HepG2 (cell line): ENCODE results near the gene MAB21L4. TPM values are rescaled to one million over a fixed set of nuclear protein-coding genes. Genes with fewer than 3 reads are reported as not detected.
A peak's percentile ranks its signal among the peaks of the same experiment; 100 is the strongest.

Experiments used
- CHD4 ChIP-seq: fragments of 200-600 bp; sonication (generic); IDR thresholded peaks from 2 replicates; pipeline ENCODE4 v1.7.0; 2017; ENCODE audit warnings: mild to moderate bottlenecking, low read length, borderline replicate concordance
- ERF ChIP-seq: IDR thresholded peaks from 2 replicates; pipeline ENCODE4 v1.6.1; 2018; ENCODE audit warnings: missing biosample characterization, missing genetic modification reagents
- HES4 ChIP-seq: sonication (generic); formaldehyde crosslinking; IDR thresholded peaks from 2 replicates; pipeline ENCODE4 v1.9.0; 2021; ENCODE audit warnings: mild to moderate bottlenecking, missing genetic modification reagents, borderline replicate concordance
- HNRNPK ChIP-seq: fragments of 200-400 bp; formaldehyde crosslinking; IDR thresholded peaks from 2 replicates; pipeline ENCODE4 v1.6.1; 2018; ENCODE audit warnings: low read length, low read depth, moderate library complexity, mild to moderate bottlenecking; ENCODE audit not compliant: poor library complexity, severe bottlenecking
- HNRNPL ChIP-seq: fragments of 200-400 bp; formaldehyde crosslinking; IDR thresholded peaks from 2 replicates; pipeline ENCODE4 v1.6.1; 2017; ENCODE audit warnings: mild to moderate bottlenecking, low read depth, low read length
- ISL2 ChIP-seq: sonication (generic); formaldehyde crosslinking; IDR thresholded peaks from 2 replicates; pipeline ENCODE4 v1.5.0; 2020; ENCODE audit warnings: missing genetic modification reagents
- MED13 ChIP-seq: sonication (generic); formaldehyde crosslinking; IDR thresholded peaks from 2 replicates; pipeline ENCODE4 v1.5.0; 2020; ENCODE audit warnings: missing genetic modification reagents
- MEF2D ChIP-seq: sonication (generic); formaldehyde crosslinking; IDR thresholded peaks from 2 replicates; pipeline ENCODE4 v1.5.1; 2020; ENCODE audit warnings: mild to moderate bottlenecking, missing genetic modification reagents
- NBN ChIP-seq: fragments of 450-650 bp; conservative IDR thresholded peaks from 2 replicates; pipeline ENCODE4 v1.6.1; 2017
- TOE1 ChIP-seq: sonication (generic); formaldehyde crosslinking; IDR thresholded peaks from 2 replicates; pipeline ENCODE4 v1.4.0; 2020; ENCODE audit warnings: mild to moderate bottlenecking, missing genetic modification reagents
- ZBTB10 ChIP-seq: sonication (generic); formaldehyde crosslinking; IDR thresholded peaks from 2 replicates; pipeline ENCODE4 v1.4.0; 2020; ENCODE audit warnings: missing genetic modification reagents, borderline replicate concordance
- ZFP36 ChIP-seq: fragments of 150-350 bp; IDR thresholded peaks from 2 replicates; pipeline ENCODE4 v1.6.1; 2018; ENCODE audit warnings: borderline replicate concordance, low read length, low read depth; ENCODE audit not compliant: partially characterized antibody
- ZMAT5 ChIP-seq: sonication (generic); formaldehyde crosslinking; IDR thresholded peaks from 2 replicates; pipeline ENCODE4 v1.5.0; 2020; ENCODE audit warnings: mild to moderate bottlenecking, low read depth, missing genetic modification reagents, borderline replicate concordance
- ZNF672 ChIP-seq: sonication (generic); formaldehyde crosslinking; IDR thresholded peaks from 2 replicates; pipeline ENCODE4 v1.8.1; 2022; ENCODE audit warnings: missing genetic modification reagents
- ZNF7 ChIP-seq: IDR thresholded peaks from 2 replicates; pipeline ENCODE4 v1.6.1; 2016; ENCODE audit warnings: missing biosample characterization, missing genetic modification reagents
- ZNF792 ChIP-seq: IDR thresholded peaks from 2 replicates; pipeline ENCODE4 v1.6.1; 2016
- polyA plus RNA-seq, 8 experiments: library from polyadenylated mRNA; depleted of rRNA in 3 of 8; stranded (reverse) in 7 of 8; unstranded in 1 of 8; fragments of >200 nt; fragmentation: Illumina TruSeq in 4 of 8; extraction: Trizol in 4 of 8; gene quantifications; 2 replicates each; pipeline versions ENCODE4 v1.2.1 to v1.2.3, GENCODE V29; 2011 to 2016; ENCODE audit warnings: low read depth in 4 of 8, missing spikeins in 1 of 8, mixed read lengths in 1 of 8; ENCODE audit not compliant: insufficient read depth in 1 of 8
- total RNA-seq, 5 experiments: library from RNA; depleted of rRNA; stranded (reverse); fragments of >200 nt; fragmentation: Illumina TruSeq; extraction: Trizol; gene quantifications; 2 replicates each; pipeline ENCODE4 v1.2.3, GENCODE V29; 2016; ENCODE audit warnings: low read depth in 1 of 5
- TF ChIP-seq, protein P1 (sequence below): sonication (generic); formaldehyde crosslinking; IDR thresholded peaks from 2 replicates; pipeline ENCODE4 v1.4.0; 2020; ENCODE audit warnings: mild to moderate bottlenecking, missing genetic modification reagents
- TF ChIP-seq, protein P2 (sequence below): sonication (generic); formaldehyde crosslinking; IDR thresholded peaks from 2 replicates; pipeline ENCODE4 v1.8.1; 2023; ENCODE audit warnings: missing genetic modification reagents, inconsistent platforms, borderline replicate concordance
- TF ChIP-seq, protein P3 (sequence below): sonication (generic); formaldehyde crosslinking; IDR thresholded peaks from 2 replicates; pipeline ENCODE4 v1.9.0; 2021; ENCODE audit warnings: missing genetic modification reagents, borderline replicate concordance

Gene MAB21L4
- total and polyA plus RNA-seq, 2 of the 13 experiments (the other 11 are each of a cell fraction or from before 2014, with no cell fraction given), result 3.0 to 14.0 TPM

- TF ChIP-seq CHD4, result peak; percentile 85; the same call in 1 of the 2 replicates
- no peak for TF ChIP-seq NBN
- TF ChIP-seq ERF (CRISPR knock-in tag), result peak; percentile 99
- TF ChIP-seq, protein P1, sequence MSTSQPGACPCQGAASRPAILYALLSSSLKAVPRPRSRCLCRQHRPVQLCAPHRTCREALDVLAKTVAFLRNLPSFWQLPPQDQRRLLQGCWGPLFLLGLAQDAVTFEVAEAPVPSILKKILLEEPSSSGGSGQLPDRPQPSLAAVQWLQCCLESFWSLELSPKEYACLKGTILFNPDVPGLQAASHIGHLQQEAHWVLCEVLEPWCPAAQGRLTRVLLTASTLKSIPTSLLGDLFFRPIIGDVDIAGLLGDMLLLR (CRISPR knock-in tag), result peak; percentile 99
- peak; percentile 97 for TF ChIP-seq HES4 (CRISPR knock-in tag)
- TF ChIP-seq MEF2D, result peak; percentile 95
- 0 out of 2 replicates have a peak, but pooled peaks have one; percentile 68 for TF ChIP-seq ZMAT5
- TF ChIP-seq ZBTB10 (CRISPR knock-in tag), result no peak
- TF ChIP-seq, protein P2, sequence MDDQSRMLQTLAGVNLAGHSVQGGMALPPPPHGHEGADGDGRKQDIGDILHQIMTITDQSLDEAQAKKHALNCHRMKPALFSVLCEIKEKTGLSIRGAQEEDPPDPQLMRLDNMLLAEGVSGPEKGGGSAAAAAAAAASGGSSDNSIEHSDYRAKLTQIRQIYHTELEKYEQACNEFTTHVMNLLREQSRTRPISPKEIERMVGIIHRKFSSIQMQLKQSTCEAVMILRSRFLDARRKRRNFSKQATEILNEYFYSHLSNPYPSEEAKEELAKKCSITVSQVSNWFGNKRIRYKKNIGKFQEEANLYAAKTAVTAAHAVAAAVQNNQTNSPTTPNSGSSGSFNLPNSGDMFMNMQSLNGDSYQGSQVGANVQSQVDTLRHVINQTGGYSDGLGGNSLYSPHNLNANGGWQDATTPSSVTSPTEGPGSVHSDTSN (CRISPR knock-in tag), result no peak
- peak; percentile 89 for TF ChIP-seq ISL2 (CRISPR knock-in tag)
- TF ChIP-seq ZFP36, result no peak
- peak; percentile 41; the same call in 1 of the 2 replicates for TF ChIP-seq MED13
- peak; percentile 96 for TF ChIP-seq HNRNPL
- TF ChIP-seq ZNF7 (CRISPR knock-in tag), result peak; percentile 8; the same call in 1 of the 2 replicates
- peak; percentile 93; the same call in 1 of the 2 replicates for TF ChIP-seq ZNF672 (CRISPR knock-in tag)
- peak; percentile 94 for TF ChIP-seq ZNF792 (CRISPR knock-in tag)
- TF ChIP-seq, protein P3, sequence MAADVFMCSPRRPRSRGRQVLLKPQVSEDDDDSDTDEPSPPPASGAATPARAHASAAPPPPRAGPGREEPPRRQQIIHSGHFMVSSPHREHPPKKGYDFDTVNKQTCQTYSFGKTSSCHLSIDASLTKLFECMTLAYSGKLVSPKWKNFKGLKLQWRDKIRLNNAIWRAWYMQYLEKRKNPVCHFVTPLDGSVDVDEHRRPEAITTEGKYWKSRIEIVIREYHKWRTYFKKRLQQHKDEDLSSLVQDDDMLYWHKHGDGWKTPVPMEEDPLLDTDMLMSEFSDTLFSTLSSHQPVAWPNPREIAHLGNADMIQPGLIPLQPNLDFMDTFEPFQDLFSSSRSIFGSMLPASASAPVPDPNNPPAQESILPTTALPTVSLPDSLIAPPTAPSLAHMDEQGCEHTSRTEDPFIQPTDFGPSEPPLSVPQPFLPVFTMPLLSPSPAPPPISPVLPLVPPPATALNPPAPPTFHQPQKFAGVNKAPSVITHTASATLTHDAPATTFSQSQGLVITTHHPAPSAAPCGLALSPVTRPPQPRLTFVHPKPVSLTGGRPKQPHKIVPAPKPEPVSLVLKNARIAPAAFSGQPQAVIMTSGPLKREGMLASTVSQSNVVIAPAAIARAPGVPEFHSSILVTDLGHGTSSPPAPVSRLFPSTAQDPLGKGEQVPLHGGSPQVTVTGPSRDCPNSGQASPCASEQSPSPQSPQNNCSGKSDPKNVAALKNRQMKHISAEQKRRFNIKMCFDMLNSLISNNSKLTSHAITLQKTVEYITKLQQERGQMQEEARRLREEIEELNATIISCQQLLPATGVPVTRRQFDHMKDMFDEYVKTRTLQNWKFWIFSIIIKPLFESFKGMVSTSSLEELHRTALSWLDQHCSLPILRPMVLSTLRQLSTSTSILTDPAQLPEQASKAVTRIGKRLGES (CRISPR knock-in tag), result peak; percentile 89; the same call in 1 of the 2 replicates
- no peak for TF ChIP-seq HNRNPK
- TF ChIP-seq TOE1 (CRISPR knock-in tag), result peak; percentile 64; the same call in 1 of the 2 replicates
Observed at GRCh38 chr2:240857039-240858008, 38.6 kb downstream of the MAB21L4 start (continued).
